Sigmoid colon (tissue), 7 donors: ENCODE measurements around the gene FASTK. TPM values are rescaled to one million over a fixed set of nuclear protein-coding genes. Genes with fewer than 3 reads are reported as not detected.

ENCODE experiments used
- DNase-seq: peaks from one replicate; pipeline ENCODE4 v3.0.0-alpha.2; 2019
- H3K27ac ChIP-seq, 4 donors: fragments of 200-600 bp; sonication (generic); one replicate each; pipeline ENCODE4 v1.5.1; 2016 to 2019; ENCODE audit warnings: mild to moderate bottlenecking in 1 of 4
- H3K27me3 ChIP-seq, 3 donors: fragments of 200-600 bp; sonication (generic); one replicate each; pipeline ENCODE4 v1.5.1; 2019; ENCODE audit warnings: mild to moderate bottlenecking in 1 of 3
- H3K36me3 ChIP-seq, 4 donors: fragments of 200-600 bp; sonication (generic); one replicate each; pipeline ENCODE4 v1.5.1; 2016 to 2019
- H3K4me1 ChIP-seq, 4 donors: fragments of 200-600 bp; sonication (generic); one replicate each; pipeline ENCODE4 v1.5.1; 2017 to 2019
- H3K4me3 ChIP-seq, 4 donors: fragments of 200-600 bp; sonication (generic); one replicate each; pipeline ENCODE4 v1.5.1; 2017 to 2019; ENCODE audit warnings: mild to moderate bottlenecking in 2 of 4, moderate library complexity in 1 of 4
- H3K9me3 ChIP-seq, 4 donors: fragments of 200-600 bp in 3 of 4; sonication (generic) in 3 of 4; one replicate each; pipeline versions ENCODE4 v1.5.1 to v1.6.1; 2013 to 2019
- CTCF ChIP-seq, 4 experiments: fragments of 450-650 bp in 3 of 4; fragments of 200-600 bp in 1 of 4; IDR thresholded peaks; one replicate each; pipeline ENCODE4 v1.5.1; 2016 to 2019; ENCODE audit warnings: antibody characterized with exemption in 4 of 4, mild to moderate bottlenecking in 3 of 4, moderate library complexity in 2 of 4
- EP300 ChIP-seq, 4 donors: sonication (generic); formaldehyde crosslinking; IDR thresholded peaks; one replicate each; pipeline ENCODE4 v1.6.1; 2017; ENCODE audit warnings: antibody characterized with exemption in 4 of 4
- POLR2A ChIP-seq, 2 donors: fragments of 450-650 bp; IDR thresholded peaks; one replicate each; pipeline ENCODE4 v1.6.1; 2016; ENCODE audit warnings: antibody characterized with exemption in 2 of 2, mild to moderate bottlenecking in 2 of 2, moderate library complexity in 2 of 2
- POLR2AphosphoS5 ChIP-seq, 4 donors: sonication (generic); formaldehyde crosslinking; IDR thresholded peaks; one replicate each; pipeline ENCODE4 v1.6.1; 2017; ENCODE audit warnings: antibody characterized with exemption in 4 of 4
- WGBS, 2 donors: extraction: QIAGEN DNeasy Blood & Tissue Kit; methylation state at CpG; one replicate each; pipeline ENCODE4 v1.1.7; 2013; 5-methylcytosine and 5-hydroxymethylcytosine counted together
- intact Hi-C: fragments of 100-400 bp; cut with DNase I; formaldehyde crosslinking; loops from one replicate; pipeline ENCODE4 v1.15.1; 2023
- polyA plus RNA-seq, 3 donors: library from polyadenylated mRNA; stranded (reverse); fragments of 200-250 nt; gene quantifications; one replicate each; pipeline ENCODE4 v1.2.3, GENCODE V29; 2013
- total RNA-seq, 4 donors: library from RNA; depleted of rRNA; stranded (reverse); fragments of >200 nt; gene quantifications; one replicate each; pipeline ENCODE4 v1.1.0, GENCODE V29; 2016
- donor health status: healthy with polysubstance abuse.
- donor health status: Bipolar disorder and iron deficiency.
- donor health status: healthy.

The FASTK gene
- total and polyA plus RNA-seq, 7 donors: 61.3 to 124 (median 65.0) TPM

- TF ChIP-seq CTCF (IDR thresholded peaks at IDR 0.05): no peak
- no peak for TF ChIP-seq POLR2A (IDR thresholded peaks at IDR 0.05)
- no peak for TF ChIP-seq POLR2AphosphoS5 (IDR thresholded peaks at IDR 0.05)
- TF ChIP-seq EP300 (IDR thresholded peaks at IDR 0.05): no peak
- DNase-seq: no peak
- Histone ChIP-seq H3K27ac (no peak overlapping the region), H3K4me3 (no peak overlapping the region), H3K4me1 (peaks cover 0 to 33% (median 29%) of the 10 kb centered on the region in 4 donors), H3K27me3 (no peaks in the 10 kb centered on the region), H3K36me3 (peaks cover 34 to 69% (median 49%) of the 10 kb centered on the region in 4 donors), H3K9me3 (no peaks in the 10 kb centered on the region)
- intact Hi-C loops: no loop called here
- WGBS, 2 donors: 88 to 90% methylated on average over 7 of the region's 7 CpGs
Observed at GRCh38 chr7:151075662-151075971, 5.0 kb downstream of the FASTK start.

GRCh38 chr7:151074817-151075661 is 5.6 kb downstream of the FASTK start:
- H3K9me3 ChIP-seq: no peaks in the 10 kb centered on the region
- DNase-seq: no peak
- H3K36me3 ChIP-seq: peaks cover 38 to 74% (median 55%) of the 10 kb centered on the region in 4 donors
- WGBS, 2 donors: 94% methylated on average over 26 of the region's 26 CpGs
- intact Hi-C loops: no loop called here
- TF ChIP-seq CTCF (IDR thresholded peaks at IDR 0.05): no peak
- TF ChIP-seq POLR2AphosphoS5 (IDR thresholded peaks at IDR 0.05): peak in 1 of 4 donors; percentile 12
- no peak for TF ChIP-seq POLR2A (IDR thresholded peaks at IDR 0.05)
- peaks cover 0 to 32% (median 28%) of the 10 kb centered on the region in 4 donors for H3K4me1 ChIP-seq
- H3K27me3 ChIP-seq: no peaks in the 10 kb centered on the region
- H3K27ac ChIP-seq: no peak overlapping the region
- H3K4me3 ChIP-seq: no peak overlapping the region

GRCh38 chr7:151073990-151074389 is 6.6 kb downstream of the FASTK start:
- intact Hi-C loops: no loop called here
- peaks cover 0 to 22% (median 17%) of the 10 kb centered on the region in 4 donors for H3K4me1 ChIP-seq

GRCh38 chr7:151071032-151071866 is 9.4 kb downstream of the FASTK start:
- intact Hi-C loops: no loop called here
- H3K4me3 ChIP-seq: no peak overlapping the region
- no peaks in the 10 kb centered on the region for H3K4me1 ChIP-seq
- no peak for TF ChIP-seq POLR2A (IDR thresholded peaks at IDR 0.05)
- TF ChIP-seq EP300 (IDR thresholded peaks at IDR 0.05): no peak
- no peak for TF ChIP-seq POLR2AphosphoS5 (IDR thresholded peaks at IDR 0.05)
- TF ChIP-seq CTCF (IDR thresholded peaks at IDR 0.05): no peak
- no peaks in the 10 kb centered on the region for H3K9me3 ChIP-seq
- no peak for DNase-seq
- 93 to 94% methylated on average over 39 of the region's 39 CpGs for WGBS, 2 donors
- H3K27me3 ChIP-seq: no peaks in the 10 kb centered on the region
- H3K27ac ChIP-seq: no peak overlapping the region
- peaks cover 58 to 100% (median 87%) of the 10 kb centered on the region in 4 donors for H3K36me3 ChIP-seq

More at GRCh38 chr7:151073990-151074389, 6.6 kb downstream of the FASTK start:
- Histone ChIP-seq H3K9me3 (no peaks in the 10 kb centered on the region), H3K27ac (no peak overlapping the region), H3K4me3 (no peak overlapping the region), H3K27me3 (no peaks in the 10 kb centered on the region), H3K36me3 (peaks cover 44 to 85% (median 63%) of the 10 kb centered on the region in 4 donors)
- WGBS, 2 donors: 92 to 94% methylated on average over 17 of the region's 17 CpGs
- no peak for DNase-seq
- no peak for TF ChIP-seq POLR2A (IDR thresholded peaks at IDR 0.05)
- TF ChIP-seq EP300 (IDR thresholded peaks at IDR 0.05): no peak
- TF ChIP-seq POLR2AphosphoS5 (IDR thresholded peaks at IDR 0.05): no peak
- TF ChIP-seq CTCF (IDR thresholded peaks at IDR 0.05): no peak
